Activated CD8-positive, alpha-beta memory T cell treated with anti-CD3 and anti-CD28 coated beads, Interleukin-2, amount 50 U/mL, for 4 hours (primary cell): ENCODE measurements around the gene GTF2H4.

Source experiments
- DNase-seq: peaks from one replicate; pipeline ENCODE4 v3.0.0-alpha.2; 2020

Gene GTF2H4

GRCh38 chr6:30960907-30961673, 53.1 kb downstream of the GTF2H4 start:
- DNase-seq = no peak

GRCh38 chr6:30962716-30963115, 54.7 kb downstream of the GTF2H4 start:
- no peak for DNase-seq

- DNase-seq = no peak
Observed at GRCh38 chr6:30963641-30964040, 55.6 kb downstream of the GTF2H4 start.
